ENCODE results near the gene HIKESHI. TPM values are rescaled to one million over a fixed set of nuclear protein-coding genes. Genes with fewer than 3 reads are reported as not detected.
A peak's percentile ranks its signal among the peaks of the same experiment; 100 is the strongest.
"Not testable (repeated sequence)": the region's sequence is repeated elsewhere in the genome, so short reads cannot be mapped to it uniquely, and the experiment has no call there.

HIKESHI gene
- total RNA-seq, 1 experiment from 2014 or later, result 13.1 TPM

GRCh38 chr11:86287468-86287796 lies 14.6 kb upstream of the HIKESHI start:
- no peaks in the 10 kb centered on the region for H3K27me3 ChIP-seq (ENCODE audit: low read length)
- ChIA-PET POLR2A (ENCODE audit: unreplicated experiment) (no interaction called here), CTCF (no interaction called here)
- BruUV-seq (replicated peaks), result no TSS peak
- H3K27ac ChIP-seq (ENCODE audit: low read length), result no peak overlapping the region
- no peak overlapping the region for H3K9ac ChIP-seq (ENCODE audit: low read length)
- TF ChIP-seq EZH2 (IDR thresholded peaks at IDR 0.05; ENCODE audit: low read length, unreplicated experiment) (no peak), EZH2phosphoT487 (IDR thresholded peaks at IDR 0.05; ENCODE audit: borderline replicate concordance, low read length) (no peak)
- TF ChIP-seq, protein P1, sequence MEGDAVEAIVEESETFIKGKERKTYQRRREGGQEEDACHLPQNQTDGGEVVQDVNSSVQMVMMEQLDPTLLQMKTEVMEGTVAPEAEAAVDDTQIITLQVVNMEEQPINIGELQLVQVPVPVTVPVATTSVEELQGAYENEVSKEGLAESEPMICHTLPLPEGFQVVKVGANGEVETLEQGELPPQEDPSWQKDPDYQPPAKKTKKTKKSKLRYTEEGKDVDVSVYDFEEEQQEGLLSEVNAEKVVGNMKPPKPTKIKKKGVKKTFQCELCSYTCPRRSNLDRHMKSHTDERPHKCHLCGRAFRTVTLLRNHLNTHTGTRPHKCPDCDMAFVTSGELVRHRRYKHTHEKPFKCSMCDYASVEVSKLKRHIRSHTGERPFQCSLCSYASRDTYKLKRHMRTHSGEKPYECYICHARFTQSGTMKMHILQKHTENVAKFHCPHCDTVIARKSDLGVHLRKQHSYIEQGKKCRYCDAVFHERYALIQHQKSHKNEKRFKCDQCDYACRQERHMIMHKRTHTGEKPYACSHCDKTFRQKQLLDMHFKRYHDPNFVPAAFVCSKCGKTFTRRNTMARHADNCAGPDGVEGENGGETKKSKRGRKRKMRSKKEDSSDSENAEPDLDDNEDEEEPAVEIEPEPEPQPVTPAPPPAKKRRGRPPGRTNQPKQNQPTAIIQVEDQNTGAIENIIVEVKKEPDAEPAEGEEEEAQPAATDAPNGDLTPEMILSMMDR (conservative IDR thresholded peaks at IDR 0.05; ENCODE audit: low read depth, low read length), result no peak
- H3K9me3 ChIP-seq (ENCODE audit: low read length), result no peaks in the 10 kb centered on the region
- no peak overlapping the region for H3K4me2 ChIP-seq (ENCODE audit: low read length)
- no peaks in the 10 kb centered on the region for H3K4me1 ChIP-seq (ENCODE audit: insufficient read depth, low read length)
- intact Hi-C loops (cut with micrococcal nuclease), result no loop called here
- no peaks in the 10 kb centered on the region for H3F3A ChIP-seq (ENCODE audit: low read length, unreplicated experiment)
- no peaks in the 10 kb centered on the region for H3K79me2 ChIP-seq (ENCODE audit: low read length)
- H3K4me3 ChIP-seq (ENCODE audit: low read length), result no peak overlapping the region
- no peaks in the 10 kb centered on the region for H3K9me2 ChIP-seq (replicated peaks; ENCODE audit: low read length)
- DNase-seq, result no peak
- H3K36me3 ChIP-seq (ENCODE audit: low read depth, low read length), result no peaks in the 10 kb centered on the region
- ATAC-seq, result no peak
- no peaks in the 10 kb centered on the region for H4K20me1 ChIP-seq (ENCODE audit: low read length)
- no peak overlapping the region for H2AFZ ChIP-seq (ENCODE audit: low read length)

- ATAC-seq (no peak), DNase-seq (no peak)
- no peak overlapping the region for H3K9ac ChIP-seq (ENCODE audit: low read length)
- H3K79me2 ChIP-seq (ENCODE audit: low read length), result no peaks in the 10 kb centered on the region
- H2AFZ ChIP-seq (ENCODE audit: low read length), result no peak overlapping the region
- H3K9me3 ChIP-seq (ENCODE audit: low read length), result no peaks in the 10 kb centered on the region
- POLR2A ChIA-PET (ENCODE audit: unreplicated experiment), result interaction anchor here (0.6 kb wide), 1 partner anchor 80 kb away, joined by 4 read pairs; no protein-coding TSS in a partner anchor
- H3K4me3 ChIP-seq (ENCODE audit: low read length), result no peak overlapping the region
- no peak overlapping the region for H3K4me2 ChIP-seq (ENCODE audit: low read length)
- BruUV-seq (replicated peaks), result no TSS peak
- intact Hi-C loops (cut with micrococcal nuclease), result loop anchor here (2.0 kb wide), 1 partner anchor 246 kb away; no protein-coding TSS in a partner anchor
- no peaks in the 10 kb centered on the region for H4K20me1 ChIP-seq (ENCODE audit: low read length)
- no peaks in the 10 kb centered on the region for H3K36me3 ChIP-seq (ENCODE audit: low read depth, low read length)
- no peak overlapping the region for H3K27ac ChIP-seq (ENCODE audit: low read length)
- TF ChIP-seq, protein P1 (conservative IDR thresholded peaks at IDR 0.05; ENCODE audit: low read depth, low read length), result no peak
- TF ChIP-seq EZH2phosphoT487 (IDR thresholded peaks at IDR 0.05; ENCODE audit: borderline replicate concordance, low read length), result no peak
- no peak for TF ChIP-seq EZH2 (IDR thresholded peaks at IDR 0.05; ENCODE audit: low read length, unreplicated experiment)
- no peaks in the 10 kb centered on the region for H3K9me2 ChIP-seq (replicated peaks; ENCODE audit: low read length)
- no peaks in the 10 kb centered on the region for H3K4me1 ChIP-seq (ENCODE audit: insufficient read depth, low read length)
- no peaks in the 10 kb centered on the region for H3K27me3 ChIP-seq (ENCODE audit: low read length)
- CTCF ChIA-PET, result interaction anchor here (0.7 kb wide), 1 partner anchor 22 kb away, joined by 5 read pairs; no protein-coding TSS in a partner anchor
- no peaks in the 10 kb centered on the region for H3F3A ChIP-seq (ENCODE audit: low read length, unreplicated experiment)
These were observed 13.1 kb upstream of the HIKESHI start for GRCh38 chr11:86288776-86289507.

DNA sequence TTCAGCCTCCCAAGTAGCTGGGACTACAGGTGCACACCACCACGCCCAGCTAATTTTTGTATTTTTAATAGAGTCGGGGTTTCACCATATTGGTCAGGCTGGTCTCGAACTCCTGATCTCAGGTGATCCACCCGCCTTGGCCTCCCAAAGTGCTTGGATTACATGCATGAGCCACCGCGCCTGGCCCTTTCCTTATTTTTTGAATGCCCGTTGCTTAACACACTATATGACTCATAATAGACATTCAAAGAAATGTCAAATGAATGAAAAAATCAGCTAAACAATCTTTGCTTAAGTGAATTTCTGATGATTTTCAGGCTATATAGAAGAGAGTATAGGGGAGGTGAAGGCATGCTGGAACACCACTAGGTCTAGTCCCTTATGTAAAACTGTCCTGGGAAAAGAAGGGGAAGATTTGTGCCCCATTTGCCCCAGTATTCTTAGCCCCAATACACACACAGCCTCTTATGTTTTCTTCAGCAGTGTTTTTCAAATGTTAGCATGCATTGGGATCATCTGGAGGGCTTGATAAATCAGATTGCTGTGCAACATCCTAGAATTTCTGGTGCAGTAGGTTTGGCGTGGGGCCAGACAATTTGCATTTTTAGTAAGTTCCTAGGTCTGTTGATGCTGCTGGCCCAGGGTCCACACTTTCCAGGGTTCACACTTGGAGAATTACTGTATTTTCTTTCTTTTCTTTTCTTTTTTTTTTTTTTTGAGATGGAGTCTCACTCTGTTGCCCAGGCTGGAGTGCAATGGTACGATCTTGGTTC lies 12.3 kb upstream of the HIKESHI start:
- POLR2A ChIA-PET (ENCODE audit: unreplicated experiment); H3K9me2 ChIP-seq (replicated peaks; ENCODE audit: low read length); H3K4me2 ChIP-seq (ENCODE audit: low read length); BruUV-seq (replicated peaks); H3K4me1 ChIP-seq (ENCODE audit: insufficient read depth, low read length); H3K27ac ChIP-seq (ENCODE audit: low read length); H2AFZ ChIP-seq (ENCODE audit: low read length); H3F3A ChIP-seq (ENCODE audit: low read length, unreplicated experiment); H3K36me3 ChIP-seq (ENCODE audit: low read depth, low read length); H3K4me3 ChIP-seq (ENCODE audit: low read length); H3K27me3 ChIP-seq (ENCODE audit: low read length); H3K9me3 ChIP-seq (ENCODE audit: low read length); H3K9ac ChIP-seq (ENCODE audit: low read length); H4K20me1 ChIP-seq (ENCODE audit: low read length); ATAC-seq; H3K79me2 ChIP-seq (ENCODE audit: low read length): not testable (repeated sequence)
- intact Hi-C loops (cut with micrococcal nuclease), result loop anchor here (2.0 to 5.0 kb wide), 2 partner anchors 247 to 347 kb away; no protein-coding TSS in a partner anchor
- peak; percentile 9 for DNase-seq
- CTCF ChIA-PET, result interaction anchor here (0.7 kb wide), 1 partner anchor 22 kb away, joined by 5 read pairs; no protein-coding TSS in a partner anchor
